Retinal pigment epithelial cell (primary cell): ENCODE data around the gene CNP.

ENCODE experiments used
- DNase-seq: peaks from one replicate; pipeline ENCODE4 v3.0.0-alpha.2; 2010; ENCODE audit warnings: low read depth
- H3K4me3 ChIP-seq: 2 replicates; pipeline ENCODE4 v1.5.1; 2011; ENCODE audit warnings: mild to moderate bottlenecking, low read length, control low read depth, moderate library complexity
- TF ChIP-seq, protein P1 (sequence below): conservative IDR thresholded peaks from 2 replicates; pipeline ENCODE4 v1.5.1; 2011; ENCODE audit warnings: low read depth, low read length, control low read depth, inconsistent platforms

Gene CNP

DNA sequence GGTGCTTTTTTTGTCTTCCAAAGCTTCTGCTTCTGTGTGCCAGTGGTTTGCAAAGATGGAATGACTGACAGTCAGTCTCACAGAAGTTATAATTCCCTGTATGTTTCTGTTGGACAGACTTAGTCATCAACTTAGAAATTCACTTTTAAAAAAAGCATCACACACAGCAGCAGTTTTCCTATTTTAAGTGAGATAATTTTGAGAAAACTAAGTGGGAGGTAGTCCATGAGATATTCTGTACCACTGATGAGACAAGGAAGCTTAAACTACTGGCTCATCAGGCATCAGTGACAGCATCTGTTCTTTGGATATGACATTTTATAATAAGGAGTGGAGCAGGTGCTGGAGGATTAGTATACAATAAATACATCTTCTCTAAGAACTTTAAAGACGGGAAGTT lies 20.0 kb downstream of the CNP start:
- TF ChIP-seq, protein P1, sequence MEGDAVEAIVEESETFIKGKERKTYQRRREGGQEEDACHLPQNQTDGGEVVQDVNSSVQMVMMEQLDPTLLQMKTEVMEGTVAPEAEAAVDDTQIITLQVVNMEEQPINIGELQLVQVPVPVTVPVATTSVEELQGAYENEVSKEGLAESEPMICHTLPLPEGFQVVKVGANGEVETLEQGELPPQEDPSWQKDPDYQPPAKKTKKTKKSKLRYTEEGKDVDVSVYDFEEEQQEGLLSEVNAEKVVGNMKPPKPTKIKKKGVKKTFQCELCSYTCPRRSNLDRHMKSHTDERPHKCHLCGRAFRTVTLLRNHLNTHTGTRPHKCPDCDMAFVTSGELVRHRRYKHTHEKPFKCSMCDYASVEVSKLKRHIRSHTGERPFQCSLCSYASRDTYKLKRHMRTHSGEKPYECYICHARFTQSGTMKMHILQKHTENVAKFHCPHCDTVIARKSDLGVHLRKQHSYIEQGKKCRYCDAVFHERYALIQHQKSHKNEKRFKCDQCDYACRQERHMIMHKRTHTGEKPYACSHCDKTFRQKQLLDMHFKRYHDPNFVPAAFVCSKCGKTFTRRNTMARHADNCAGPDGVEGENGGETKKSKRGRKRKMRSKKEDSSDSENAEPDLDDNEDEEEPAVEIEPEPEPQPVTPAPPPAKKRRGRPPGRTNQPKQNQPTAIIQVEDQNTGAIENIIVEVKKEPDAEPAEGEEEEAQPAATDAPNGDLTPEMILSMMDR = no peak
- no peak overlapping the region for H3K4me3 ChIP-seq
- no peak for DNase-seq

DNA sequence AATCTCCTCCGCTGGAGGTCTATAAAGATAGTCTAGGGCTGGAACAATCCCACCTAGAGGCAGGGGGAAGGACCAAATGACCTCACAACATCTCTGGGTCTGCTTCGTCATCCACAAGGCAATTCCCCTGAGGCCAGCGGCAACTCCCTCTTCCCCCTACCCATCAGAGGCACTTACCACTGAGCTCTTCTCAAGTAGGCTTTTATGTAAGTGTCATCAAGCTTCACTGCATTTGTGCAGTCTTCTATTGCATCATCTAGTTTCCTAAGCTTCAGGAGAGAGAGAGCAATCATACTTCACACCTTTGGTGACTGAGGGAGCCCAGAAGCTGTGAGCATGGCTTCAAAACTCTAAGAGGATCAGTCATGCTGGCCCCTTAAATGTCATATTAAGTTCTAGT lies 21.0 kb downstream of the CNP start:
- no peak overlapping the region for H3K4me3 ChIP-seq
- DNase-seq = no peak
- TF ChIP-seq, protein P1 = no peak

DNA sequence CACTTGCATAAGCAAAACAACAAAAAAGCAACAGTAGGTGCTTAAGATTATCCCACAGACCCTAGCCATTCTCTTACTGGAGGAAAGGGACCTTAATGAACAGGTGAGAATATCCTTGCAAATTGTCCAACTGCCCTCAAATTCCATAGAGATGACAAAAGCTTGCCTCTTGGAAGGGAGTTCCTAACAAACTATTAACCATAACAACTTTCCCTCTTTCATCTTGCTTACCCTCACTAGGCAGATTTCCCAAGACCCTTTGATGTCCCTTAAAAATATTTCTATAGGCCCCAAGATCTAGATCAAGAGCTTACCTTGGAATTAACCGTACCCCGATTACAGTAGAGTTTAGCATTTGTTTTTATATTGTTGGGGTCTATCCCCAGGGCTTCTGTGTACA lies 21.8 kb downstream of the CNP start:
- no peak overlapping the region for H3K4me3 ChIP-seq
- no peak for DNase-seq
- TF ChIP-seq, protein P1 = no peak

DNA sequence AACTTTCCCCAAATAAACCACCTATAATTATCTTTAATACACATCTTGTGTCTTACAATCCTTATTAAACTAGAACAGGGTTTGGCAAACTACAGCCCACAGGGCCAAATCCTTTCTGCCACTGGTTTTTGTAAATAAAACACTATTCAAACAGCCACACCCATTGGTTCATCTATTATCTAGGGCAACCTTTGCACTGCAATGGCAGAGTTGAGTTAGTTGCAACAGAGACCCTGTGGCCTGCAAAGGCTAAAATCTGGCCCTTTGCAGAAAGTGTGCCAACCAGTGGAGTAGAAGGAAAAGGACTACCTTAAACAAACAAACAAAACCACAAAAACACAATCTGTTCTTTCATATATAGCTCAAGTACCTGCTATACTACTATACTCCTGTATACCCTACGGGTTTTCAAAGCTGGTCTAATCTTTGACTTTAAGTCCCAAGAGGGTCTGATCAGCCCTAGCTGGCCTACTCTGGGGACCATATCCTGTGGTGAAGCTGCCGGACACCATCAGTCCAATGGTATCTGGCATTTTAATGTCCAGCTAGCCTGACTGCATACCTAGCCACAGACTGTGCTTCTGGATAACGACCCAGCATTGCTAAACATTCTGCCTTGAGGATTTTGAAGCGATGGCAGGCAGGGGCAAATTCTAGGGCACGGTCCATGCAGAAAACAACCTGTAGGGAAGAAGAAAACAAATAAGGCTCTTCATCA lies 23.3 kb downstream of the CNP start:
- TF ChIP-seq, protein P1 = no peak
- no peak overlapping the region for H3K4me3 ChIP-seq
- no peak for DNase-seq

DNA sequence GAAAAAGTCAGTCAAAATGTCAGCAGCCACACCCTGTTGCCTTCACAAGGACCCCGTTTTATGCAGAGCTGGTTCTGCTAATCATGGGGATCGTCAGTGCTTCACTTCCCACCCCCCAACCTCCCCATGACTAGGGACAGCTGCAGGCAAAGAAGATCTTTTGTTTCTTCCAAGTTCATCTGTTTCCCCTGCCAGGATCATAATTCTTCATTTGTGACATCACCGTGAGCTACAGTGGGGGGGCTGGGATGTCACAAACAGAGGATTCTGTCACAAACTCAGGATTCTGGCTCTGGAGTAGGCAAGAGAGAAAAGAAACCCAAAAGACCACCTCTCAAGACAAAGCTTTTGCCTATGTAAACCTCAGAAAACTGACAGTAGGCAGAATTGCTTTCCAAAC lies 26.0 kb downstream of the CNP start:
- H3K4me3 ChIP-seq = no peak overlapping the region
- TF ChIP-seq, protein P1 = no peak
- DNase-seq = no peak

DNA sequence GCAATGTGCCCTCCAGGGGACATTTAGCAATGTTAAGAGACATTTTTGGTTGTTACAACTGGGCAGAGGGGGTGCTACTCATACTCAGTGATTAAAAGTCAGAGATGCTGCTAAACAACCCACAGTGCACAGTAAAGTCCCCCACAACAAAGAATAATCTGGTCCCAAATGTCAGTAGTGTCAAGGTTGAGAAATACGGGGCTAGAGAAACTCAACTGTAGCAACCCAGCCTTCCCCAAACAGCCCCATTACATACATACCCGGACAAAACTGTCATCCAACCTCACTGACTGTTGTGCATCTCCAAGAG lies 30.2 kb downstream of the CNP start:
- H3K4me3 ChIP-seq = no peak overlapping the region
- no peak for DNase-seq
- TF ChIP-seq, protein P1 = no peak

DNA sequence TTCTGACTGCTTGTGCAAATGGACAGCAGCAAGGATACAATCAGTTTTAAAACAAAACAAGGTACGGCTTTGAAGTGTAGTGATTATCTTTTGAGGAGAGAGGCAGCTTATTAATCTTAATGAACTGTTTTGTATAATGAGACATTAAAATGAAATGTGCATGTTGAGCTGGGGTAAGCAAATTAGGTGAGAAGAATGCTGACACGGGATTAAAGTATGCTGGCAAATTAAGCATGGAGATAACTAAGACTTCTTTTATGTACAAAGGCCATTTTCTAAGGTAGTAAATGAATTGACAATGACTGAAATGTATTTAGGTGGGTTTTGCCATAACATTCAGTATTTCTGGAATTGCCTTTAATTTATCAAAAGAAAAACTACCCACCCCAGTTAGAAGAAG lies 31.9 kb downstream of the CNP start:
- no peak for DNase-seq
- TF ChIP-seq, protein P1 = no peak
- H3K4me3 ChIP-seq = no peak overlapping the region
